ENCODE data around the gene PLOD1.

The PLOD1 gene

DNA sequence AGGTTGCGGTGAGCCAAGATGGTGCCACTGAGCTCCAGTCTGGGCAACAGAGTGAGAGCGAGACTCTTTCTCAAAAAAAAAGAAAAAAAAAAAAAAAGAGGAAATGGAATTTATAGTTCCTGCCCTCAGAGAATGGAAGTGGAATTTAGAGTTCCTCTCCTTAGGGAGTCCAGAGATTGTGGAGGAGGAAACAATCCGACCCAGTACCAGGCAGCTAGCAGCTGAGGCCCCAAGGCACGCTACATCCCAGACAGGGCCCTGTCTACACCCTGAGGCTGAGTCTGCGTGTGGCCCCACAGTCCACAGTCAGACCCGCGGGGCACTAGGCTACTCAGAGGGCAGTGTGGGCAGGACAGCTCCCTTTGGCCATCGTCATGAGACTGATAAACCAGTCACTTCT, 43.8 kb downstream of the PLOD1 start:
- no peak for DNase-seq (ENCODE audit: low read depth)

DNA sequence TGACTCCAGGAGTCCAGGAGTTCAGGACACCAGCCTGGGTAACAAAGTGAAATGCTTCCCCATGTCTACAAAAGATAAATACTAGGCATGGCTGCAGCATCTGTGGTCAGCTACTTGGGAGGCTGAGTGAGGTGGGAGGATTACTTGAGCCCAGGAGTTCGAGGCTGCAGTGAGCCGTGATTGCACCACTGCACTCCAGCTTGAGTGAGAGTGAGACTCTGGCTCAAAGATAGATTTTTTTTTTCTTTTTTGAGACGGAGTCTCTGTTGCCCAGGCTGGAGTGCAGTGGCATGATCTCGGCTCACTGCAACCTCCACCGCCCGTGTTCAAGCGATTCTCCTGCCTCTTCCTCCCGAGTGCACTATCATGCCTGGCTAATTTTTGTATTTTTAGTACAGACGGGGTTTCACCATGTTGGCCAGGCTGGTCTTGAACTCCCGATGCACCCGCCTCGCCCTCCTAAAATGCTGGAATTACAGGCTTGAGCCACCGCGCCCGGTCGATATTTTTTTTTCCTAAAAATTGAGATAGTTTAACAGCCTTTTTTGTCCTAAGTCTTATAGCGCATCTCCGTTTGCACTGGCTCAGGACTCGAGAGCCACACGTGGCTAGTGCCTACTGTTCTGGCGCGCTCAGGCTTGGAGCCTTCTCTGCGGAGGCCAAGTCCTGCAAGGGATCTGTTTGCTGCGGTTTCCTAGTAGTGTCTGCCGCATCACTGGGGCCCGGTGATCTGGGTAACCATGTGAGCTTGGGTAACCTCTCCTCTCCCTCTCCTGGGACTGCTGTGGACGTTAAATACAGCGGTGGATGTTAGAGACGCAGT, 44.7 kb downstream of the PLOD1 start:
- DNase-seq (ENCODE audit: low read depth): no peak

DNA sequence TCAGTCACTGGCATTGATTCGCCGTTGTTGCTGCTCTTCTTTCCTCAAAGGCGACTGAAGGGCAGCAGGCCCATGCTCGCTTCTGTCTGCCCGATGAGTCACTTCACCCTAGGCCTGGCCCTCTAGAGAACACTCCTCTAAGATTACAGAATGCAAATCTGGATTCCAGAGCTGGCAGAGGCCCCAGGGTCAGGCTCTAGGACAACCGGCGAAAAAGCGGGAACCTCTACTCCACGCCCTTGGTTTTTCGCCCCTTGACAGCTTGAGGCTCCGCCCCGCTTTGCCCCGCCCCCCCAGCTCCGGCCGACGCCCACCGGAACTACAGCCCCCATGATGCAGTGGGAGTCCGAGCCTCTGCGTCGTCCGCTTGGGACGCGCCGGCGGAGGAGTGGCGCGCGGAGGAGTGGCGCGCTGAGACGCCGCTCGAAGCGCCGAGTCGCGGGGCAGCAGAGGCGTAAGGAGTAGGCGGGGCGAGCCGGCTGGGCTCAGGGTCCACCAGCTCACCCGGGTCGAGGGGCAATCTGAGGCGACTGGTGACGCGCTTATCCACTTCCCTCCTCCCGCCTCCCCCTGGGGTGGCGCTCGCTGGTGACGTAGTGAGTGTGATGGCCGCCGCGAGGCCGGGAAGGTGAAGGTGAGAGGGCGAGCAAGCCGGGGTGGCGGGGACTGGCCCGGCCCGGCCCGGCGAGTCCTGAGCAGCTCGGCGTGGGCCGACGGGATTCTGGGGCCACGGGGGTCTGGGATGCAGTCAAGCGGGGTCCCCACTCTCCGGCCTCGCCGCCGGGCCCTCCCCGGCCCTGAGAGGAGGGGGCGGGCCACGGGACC, 45.5 kb downstream of the PLOD1 start, which contains the start of gene MFN2:
MFN2 (plus strand) TSS at position 594 of the 825 bp plus-strand sequence. CDS start 8,725 bp downstream, outside the sequence.
- DNase-seq (ENCODE audit: low read depth): peak; percentile 95

DNA sequence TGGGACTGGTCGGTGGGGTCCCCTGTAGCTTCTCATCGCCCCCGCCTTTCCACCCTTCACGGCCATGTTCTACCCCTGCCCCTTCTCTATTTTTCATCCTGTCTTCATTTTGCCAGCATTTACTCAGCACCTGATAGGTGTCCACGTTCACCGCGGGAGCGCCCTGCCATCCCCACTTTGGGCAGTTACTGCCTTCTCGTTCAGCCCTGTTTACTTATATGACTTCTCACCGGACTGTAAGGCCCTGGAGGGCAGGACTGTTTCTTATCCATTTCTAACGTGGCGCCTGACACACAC, 46.1 kb downstream of the PLOD1 start:
- DNase-seq (ENCODE audit: low read depth): no peak

DNA sequence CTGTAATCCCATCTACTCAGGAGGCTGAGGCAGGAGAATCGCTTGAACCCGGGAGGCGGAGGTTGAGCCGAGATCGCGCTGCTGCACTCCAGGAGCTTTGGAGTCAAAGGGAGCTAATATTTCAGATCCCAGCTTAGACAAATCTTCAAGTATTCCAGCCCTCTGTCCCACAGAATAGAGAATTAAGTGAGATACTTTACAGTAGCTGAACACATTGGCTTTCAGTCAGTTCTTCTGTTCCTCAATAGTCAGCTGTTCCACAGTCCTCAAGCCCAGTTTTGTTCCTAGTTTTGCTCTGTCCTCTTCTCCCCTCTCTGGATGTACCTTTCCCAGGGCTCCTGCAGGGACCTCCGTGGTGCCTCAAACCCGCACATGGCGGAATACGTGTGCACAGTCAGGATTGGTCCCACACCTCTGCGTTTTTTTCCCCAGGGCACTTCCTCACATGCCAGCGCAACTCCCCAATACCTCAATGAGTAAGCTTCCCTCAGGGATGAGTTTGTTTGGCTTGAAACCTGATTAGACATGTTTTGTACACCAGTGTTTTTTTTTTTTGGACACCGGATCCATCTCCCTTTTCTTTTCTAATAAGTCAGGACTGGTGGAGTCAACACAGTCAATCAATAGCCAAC, 47.0 kb downstream of the PLOD1 start:
- no peak for DNase-seq (ENCODE audit: low read depth)

DNA sequence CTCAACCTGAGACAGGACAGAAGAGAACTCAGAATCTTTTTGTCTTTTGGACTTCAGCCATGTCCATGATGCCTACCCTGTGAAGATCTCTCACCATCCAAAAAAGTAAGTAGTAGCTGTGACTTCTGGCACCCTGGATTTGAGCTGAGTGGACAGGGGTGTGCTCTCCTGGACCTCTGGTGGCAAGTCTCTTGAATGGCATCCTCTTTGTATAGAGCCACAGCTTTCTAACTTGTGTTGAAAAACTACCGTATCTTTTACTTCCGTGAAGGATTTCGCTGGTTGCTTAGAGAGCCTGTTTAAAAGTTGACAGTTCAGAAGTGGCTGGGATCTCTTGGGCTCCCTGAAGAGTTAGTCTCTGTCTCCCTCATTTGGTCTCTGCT, 47.5 kb downstream of the PLOD1 start:
- DNase-seq (ENCODE audit: low read depth): no peak

DNA sequence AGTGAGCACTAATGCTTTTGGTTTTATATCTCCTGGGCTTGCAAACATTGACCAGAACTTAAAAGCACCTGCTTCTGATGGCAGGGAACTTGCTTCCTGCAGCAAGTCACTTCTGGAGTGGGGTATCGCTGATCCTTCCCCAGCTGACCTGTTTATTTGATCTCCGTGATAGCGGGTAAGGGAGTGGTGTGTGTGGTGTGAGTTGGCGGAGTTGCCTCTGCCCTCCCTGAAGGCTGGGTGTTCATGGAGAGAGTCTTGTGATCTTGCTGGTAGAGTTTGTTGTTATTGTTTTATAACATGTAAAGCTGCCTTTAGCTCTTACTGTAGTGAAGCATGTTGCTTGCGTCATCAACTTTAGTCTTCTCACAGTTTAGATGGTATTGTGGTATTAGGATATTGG, 49.6 kb downstream of the PLOD1 start:
- DNase-seq (ENCODE audit: low read depth): no peak

DNA sequence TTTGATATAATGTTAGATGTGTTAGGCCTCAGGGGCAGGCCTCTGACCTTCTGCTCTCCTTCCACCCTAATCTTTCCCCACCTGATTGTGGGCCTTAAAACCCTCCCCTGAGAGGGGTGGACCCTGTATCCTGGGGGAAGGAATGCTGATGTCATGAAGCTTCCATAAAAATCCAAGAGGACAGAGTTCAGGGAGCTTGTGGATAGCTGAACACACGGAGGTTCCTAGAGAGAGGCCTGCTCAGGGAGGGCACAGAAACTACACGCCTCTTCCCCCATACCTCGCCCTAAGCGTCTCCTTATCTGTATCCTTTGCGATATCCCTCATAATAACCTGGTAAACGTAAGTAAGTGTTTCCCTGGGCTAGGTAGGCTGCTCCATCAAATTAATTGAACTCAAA, 50.1 kb downstream of the PLOD1 start:
- no peak for DNase-seq (ENCODE audit: low read depth)

DNA sequence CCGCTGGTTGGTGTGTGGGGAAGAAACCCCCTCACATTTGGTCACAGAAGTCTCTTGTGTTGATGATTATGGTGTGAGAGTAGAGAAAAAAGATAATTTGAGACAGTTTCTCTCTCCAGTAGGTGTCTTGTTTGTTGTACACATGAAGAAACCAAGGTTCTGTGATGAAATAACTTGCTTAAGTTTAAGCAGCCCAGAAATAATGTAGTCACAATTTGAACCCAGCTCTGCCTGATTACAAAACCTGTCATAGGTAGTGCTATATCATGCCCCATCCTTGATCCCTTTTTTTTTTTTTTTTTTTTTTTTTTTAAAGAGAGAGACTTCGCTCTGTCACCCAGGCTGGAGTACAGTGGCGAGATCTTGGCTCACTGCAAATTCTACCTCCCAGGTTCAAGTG, 50.7 kb downstream of the PLOD1 start:
- no peak for DNase-seq (ENCODE audit: low read depth)

DNA sequence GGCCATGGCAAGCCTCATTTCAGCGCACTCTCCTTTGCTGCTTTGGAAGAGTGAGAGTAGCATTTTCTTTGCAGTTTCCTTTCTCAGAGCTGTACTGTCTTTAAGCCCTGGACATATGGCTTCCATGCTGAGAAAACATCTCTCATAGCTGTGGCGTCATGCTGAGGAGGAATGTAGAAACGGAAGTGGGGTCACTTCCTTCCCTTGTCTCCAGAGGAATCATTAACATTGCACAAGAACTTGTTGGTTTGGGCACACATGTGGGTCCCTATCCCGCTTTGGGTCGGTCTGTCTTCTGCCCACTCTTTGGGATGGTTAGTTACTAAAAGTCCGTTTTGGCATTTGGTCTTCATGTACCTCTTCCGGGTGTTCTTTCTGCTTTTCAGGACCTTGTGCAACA, 51.3 kb downstream of the PLOD1 start:
- peak; percentile 13 for DNase-seq (ENCODE audit: low read depth)

DNA sequence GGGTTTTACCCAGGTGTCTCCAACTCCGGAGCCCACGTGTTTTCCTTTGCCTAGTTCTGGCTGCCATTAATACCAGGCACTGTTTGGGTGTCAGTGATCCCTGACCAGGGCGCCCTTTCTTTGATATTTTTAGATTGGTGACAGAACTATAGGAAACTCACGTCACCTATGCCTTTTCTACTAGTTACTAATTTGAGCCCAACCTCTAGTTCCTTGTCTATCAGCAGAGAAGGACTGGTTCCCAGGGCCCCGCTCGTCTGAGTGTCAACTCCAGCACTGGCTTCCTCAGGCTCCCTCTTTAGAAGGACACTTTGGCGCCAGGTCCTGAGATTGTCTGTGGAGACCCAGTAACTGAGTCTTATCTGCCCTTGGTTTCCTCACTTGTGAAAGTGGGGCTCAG, 55.2 kb downstream of the PLOD1 start:
- no peak for DNase-seq (ENCODE audit: low read depth)

DNA sequence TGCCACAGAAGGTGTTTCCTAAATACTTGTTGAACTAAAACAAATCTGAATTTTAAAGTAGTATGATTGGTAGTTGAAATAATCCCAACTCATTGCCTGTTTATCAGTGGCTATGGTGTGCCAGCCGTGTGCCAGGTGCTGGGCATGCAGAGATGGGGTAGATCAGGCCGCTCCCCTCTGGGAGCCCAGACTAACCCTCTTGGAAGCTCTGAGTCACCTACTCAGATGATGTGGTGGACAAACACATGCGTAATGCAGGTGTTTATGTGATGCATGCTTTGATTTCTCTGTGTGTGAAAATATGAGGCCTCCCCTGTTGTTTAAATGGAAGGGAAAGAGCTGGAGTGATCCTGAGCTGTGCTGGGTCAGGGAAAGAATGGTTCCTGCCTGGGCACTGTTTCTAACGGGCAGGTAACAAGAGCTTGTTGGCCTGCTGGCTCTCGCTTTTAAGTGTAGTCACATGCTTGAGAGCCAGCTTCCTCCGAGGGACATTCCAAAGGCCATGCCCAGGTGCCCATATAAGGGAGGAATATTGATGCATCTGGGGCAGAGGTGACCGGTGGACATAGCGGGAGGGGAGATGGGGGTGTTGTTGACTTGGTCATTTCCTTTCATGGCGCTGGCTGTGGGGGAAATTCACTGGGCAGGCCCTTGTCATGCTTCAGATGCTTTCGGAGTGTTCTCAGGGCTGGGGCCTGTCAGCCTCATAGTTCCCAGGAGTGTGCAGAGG, 56.0 kb downstream of the PLOD1 start:
- no peak for DNase-seq (ENCODE audit: low read depth)

DNA sequence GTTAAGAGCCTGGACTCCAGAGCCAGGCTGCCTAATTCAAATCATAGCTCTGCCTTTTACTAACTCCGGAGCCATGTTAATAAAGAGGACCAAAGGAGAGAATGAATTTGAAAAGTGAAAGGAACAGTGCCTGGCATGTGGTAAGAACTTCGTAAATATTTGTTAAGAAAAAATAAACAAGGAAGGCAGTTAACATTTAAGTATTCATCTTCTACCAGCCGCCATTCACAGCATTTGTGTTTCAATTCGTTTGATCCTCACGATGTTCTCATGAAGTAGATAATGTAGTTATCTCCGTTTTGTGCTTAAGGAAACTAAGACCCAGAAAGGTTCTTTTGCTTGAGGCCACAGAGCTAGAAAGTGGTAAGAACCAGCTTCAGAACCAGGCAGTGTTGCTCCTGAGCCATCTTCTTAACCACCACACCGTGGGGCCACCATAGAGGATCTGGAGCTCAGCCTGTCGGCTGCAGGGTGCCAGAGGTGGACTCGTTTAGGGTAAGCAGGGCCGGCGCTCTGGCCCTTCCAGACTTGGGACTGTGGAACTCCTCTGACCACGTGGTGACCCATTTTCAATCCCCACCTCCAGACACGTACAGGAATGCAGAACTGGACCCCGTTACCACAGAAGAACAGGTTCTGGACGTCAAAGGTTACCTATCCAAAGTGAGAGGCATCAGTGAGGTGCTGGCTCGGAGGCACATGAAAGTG, 57.6 kb downstream of the PLOD1 start:
- no peak for DNase-seq (ENCODE audit: low read depth)

DNA sequence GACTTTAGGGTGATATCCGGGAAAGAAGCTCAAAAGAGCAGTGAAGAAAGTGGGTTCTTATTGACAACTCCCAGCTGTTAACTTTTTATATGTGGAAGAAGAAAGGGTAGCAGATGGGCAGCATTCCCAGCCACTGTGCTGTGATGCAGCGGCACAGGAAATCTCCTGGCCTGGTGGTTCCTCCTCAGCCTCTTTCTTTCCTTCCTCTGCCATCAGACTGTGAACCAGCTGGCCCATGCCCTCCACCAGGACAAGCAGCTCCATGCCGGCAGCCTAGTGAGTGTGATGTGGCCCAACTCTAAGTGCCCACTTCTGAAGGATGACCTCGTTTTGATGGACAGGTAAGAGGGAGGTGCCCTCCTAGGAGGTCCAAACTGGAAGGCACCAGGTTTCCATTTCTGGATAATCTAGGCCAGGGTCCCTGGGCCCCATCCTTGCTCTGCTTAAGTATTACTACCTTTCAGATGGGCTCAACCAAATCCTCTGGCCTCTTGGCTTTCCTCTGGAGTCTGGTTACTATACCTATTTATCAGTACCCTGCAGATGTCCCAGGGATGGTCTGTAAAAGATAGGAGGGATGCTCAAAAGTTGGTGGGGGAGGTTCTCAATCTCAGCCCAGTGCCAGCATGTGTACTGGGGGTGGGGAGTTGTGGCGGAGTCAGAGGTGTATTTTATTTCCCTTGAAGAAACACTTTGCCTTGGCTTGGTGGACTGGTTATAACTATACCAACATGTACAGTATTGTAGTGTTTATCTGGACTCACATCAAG, 62.7 kb downstream of the PLOD1 start:
- DNase-seq (ENCODE audit: low read depth): no peak

DNA sequence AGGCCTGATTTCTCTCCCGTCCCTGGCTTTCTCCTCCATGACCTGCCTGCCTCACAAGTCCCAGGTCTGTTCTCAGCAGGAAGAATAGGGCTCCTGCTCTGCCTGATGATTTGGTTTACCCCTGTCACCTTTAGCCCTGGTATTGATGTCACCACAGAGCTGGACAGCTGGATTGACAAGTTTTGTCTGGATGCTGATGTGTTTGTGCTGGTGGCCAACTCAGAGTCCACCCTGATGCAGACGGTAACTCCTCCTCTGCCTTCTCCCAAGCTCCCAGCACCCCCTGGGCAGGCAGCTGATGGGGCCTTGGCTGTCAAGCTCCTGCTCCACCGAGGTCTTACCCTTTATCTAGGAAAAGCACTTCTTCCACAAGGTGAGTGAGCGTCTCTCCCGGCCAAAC, 64.1 kb downstream of the PLOD1 start:
- no peak for DNase-seq (ENCODE audit: low read depth)

DNA sequence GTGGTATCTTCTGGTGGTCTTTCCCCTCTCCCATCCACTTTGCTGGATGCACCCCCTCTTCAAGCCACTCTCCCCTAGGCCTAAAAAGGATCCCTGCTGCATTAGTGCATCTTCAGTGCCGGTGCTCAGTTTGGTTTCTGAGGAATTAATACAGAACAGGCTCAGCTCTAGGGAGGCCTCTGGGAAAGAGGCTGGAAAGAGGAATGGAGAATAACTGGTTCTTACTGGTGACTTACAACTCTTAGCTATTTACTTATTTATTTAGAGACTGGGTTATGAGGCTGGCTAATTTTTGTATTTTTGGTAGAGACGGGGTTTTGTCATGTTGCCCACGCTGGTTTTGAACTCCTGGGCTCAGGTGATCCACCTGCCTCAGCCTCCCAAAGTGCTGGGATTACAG, 64.7 kb downstream of the PLOD1 start:
- DNase-seq (ENCODE audit: low read depth): no peak

DNA sequence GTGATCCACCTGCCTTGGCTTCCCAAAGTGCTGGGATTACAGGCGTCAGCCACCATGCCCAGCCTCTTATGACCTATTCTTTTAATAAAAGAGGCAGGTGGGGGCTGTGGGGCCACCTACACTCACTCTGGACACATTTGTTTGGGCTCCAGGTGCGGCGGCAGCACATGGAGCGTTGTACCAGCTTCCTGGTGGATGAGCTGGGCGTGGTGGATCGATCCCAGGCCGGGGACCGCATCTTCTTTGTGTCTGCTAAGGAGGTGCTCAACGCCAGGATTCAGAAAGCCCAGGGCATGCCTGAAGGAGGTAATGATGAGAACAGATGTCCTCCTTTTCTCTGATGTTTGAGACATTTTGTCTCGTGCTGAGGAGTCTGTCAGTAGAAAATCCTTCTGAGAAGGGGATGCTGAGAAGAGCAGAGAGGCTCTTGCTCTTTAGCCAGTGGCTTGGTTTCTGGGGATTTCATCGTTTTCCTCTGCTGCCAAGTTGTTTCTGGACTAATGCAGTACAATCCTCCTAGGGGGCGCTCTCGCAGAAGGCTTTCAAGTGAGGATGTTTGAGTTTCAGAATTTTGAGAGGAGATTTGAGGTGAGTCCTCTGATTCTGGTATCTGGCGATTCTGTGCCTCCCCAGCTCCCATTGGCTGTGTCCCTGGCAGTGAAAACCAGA, 66.9 kb downstream of the PLOD1 start:
- DNase-seq (ENCODE audit: low read depth): peak; percentile 69

DNA sequence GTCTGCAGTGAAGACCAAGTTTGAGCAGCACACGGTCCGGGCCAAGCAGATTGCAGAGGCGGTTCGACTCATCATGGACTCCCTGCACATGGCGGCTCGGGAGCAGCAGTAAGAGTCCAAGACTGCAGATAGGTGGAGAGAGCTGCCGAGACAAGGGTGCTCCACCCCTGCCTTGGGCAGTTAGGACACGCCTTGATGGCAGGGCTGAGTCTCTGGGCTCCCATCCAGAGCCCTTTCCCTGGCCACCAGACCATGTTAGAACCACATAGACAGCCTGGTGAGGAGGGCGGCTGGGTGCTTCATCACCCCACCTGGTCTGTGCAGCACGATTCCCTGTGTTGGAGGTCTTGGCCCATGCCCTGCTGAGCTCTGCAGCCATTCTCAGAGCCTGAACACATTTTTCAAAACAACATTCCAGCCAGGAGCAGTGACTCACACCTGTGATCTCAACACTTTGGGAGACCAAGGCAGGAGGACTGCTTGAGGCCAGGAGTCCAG, 67.5 kb downstream of the PLOD1 start:
- DNase-seq (ENCODE audit: low read depth): no peak

DNA sequence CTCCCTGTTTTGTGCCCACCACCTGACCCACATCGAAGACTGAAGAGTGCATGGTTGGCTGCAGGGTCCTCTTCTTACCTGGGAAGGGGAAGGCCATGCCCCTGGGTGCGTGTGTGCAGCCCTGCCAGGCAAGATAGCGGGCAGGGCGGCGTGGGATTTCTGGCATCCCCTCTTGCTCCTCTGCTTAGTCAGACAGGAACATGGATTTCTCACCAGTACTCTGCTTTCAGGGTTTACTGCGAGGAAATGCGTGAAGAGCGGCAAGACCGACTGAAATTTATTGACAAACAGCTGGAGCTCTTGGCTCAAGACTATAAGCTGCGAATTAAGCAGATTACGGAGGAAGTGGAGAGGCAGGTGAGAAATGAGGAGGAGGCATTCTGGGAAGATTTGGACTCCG, 69.2 kb downstream of the PLOD1 start:
- no peak for DNase-seq (ENCODE audit: low read depth)

DNA sequence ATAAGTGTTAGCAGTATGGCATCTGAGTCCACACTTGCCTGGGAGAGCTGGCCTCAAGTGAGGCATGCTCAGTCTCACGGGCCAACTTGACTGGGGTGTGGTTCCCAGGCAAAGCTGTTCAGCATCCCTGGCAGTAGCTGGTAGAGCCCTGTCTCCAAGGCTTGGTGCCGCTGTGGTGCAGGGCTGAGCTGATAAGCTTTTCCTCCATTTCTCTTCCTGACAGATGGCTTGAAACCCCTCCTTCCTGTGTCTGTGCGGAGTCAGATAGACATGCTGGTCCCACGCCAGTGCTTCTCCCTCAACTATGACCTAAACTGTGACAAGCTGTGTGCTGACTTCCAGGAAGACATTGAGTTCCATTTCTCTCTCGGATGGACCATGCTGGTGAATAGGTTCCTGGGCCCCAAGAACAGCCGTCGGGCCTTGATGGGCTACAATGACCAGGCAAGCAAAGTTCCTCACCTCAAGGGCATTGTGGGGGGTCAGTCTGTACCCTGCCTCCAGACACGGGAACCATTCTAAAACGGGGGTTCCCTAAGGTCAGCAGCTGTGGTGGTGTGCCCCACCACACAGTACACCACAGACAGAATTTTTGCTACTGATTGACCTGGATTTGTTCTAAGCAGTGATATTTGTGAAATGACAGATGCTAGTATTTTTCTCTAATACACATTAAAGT, 71.1 kb downstream of the PLOD1 start:
- DNase-seq (ENCODE audit: low read depth): no peak

All from fibroblast of the conjunctiva (primary cell).